Measurements from ENCODE around the gene KLHL3.

KLHL3 gene

DNA sequence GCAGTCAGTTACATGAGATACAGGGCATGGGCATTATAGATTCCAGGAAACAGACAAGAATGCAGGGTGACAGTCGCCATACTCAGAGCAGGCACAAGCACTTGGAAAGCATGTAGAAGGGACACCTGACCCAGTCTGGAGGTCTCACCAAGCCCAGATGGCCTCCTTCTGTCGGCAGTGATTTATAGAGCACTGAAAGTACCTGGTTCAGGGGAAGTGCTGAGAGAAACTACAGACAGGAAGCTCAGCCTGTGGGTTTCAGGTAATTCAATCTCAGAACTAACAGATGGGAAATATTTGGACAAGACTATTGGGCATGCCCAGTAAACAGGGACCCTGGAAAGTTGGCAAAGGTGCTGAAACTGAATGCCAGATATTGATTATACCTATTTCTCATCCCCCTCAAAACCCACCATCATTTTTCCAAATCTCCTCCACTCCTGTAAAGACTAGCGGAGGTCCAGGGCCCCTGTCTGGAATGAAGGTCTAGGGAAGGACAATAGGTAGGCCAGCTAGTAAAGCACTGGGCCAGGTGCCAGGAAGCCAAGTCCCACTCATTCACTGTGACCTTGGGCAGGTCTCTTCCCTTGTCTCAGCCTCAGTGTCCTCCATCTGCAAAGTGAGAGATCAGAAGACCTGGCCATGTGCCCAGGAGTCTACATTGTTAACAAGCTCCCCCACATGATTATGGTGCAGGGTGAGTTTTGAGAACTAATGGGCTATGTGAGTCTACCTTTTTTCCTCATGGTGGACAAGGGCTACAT, 26.9 kb downstream of the KLHL3 start:
- in situ Hi-C loops (cut with MboI; ENCODE audit: low sequenced_read_pairs) = no loop called here

- in situ Hi-C loops (cut with MboI; ENCODE audit: low sequenced_read_pairs) = no loop called here
Observed at GRCh38 chr5:137708062-137708461, 27.8 kb downstream of the KLHL3 start.

GRCh38 chr5:137706841-137707240, 29.0 kb downstream of the KLHL3 start:
- in situ Hi-C loops (cut with MboI; ENCODE audit: low sequenced_read_pairs) = no loop called here

DNA sequence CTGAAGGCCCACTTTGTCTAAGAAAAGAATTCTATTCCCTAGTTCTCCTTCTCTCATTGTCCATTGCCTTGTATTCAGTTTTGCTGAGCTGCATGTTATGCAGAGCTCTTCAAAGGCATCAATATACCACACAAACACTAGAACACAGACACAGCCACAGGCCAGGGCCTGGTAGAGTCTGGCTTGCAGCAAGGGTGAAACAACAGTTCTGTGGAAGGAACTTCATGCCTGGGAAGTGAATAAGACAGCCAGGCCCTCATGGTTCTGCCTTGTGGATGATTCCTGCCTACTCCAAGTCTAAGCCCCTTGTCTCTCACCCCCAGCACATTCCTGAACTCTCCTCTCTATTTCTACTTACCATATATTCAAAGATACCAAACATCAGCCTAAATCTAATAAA, 30.8 kb downstream of the KLHL3 start:
- in situ Hi-C loops (cut with MboI; ENCODE audit: low sequenced_read_pairs) = no loop called here

- in situ Hi-C loops (cut with MboI; ENCODE audit: low sequenced_read_pairs) = no loop called here
Observed at GRCh38 chr5:137703565-137703964, 32.3 kb downstream of the KLHL3 start.

DNA sequence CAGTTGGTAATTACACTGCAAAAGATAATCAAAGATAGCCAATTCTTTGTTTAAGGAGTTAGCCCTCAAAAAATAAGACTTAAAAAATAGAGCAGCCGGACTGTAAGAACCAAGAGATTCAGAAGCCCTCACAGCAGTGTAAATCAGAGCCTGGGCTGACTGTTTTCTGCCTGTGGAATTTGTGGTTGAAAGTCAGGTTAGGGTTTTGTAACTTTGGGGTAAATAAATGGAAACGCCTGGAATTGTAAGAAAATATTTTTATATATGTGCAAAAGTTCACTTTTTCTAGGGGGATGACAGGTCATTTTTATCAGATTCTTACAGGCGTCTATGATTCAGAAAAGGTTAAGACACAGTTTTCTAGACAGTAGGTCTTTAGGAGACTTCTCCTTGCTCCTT, 35.6 kb downstream of the KLHL3 start:
- in situ Hi-C loops (cut with MboI; ENCODE audit: low sequenced_read_pairs) = no loop called here

- in situ Hi-C loops (cut with MboI; ENCODE audit: low sequenced_read_pairs) = no loop called here
Observed at GRCh38 chr5:137699336-137700281, 36.3 kb downstream of the KLHL3 start.

DNA sequence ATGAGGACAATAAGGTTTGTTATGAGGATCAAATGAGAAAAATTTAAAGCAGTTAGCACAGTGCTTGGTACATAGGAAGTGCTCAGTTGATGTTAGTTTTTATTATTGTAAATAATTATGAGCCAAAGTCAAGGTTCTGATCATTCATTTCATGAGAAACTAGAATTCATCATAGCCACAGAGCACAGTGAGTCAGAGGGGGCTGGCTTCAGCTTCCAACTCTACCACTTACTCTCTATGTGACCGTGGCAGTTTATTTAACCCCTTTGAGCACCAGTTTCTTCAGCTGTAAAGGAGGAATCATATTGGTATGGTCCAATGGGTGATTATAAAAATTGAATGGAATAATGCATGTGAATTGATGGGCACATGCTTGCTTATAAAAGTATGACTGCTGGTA, 39.4 kb downstream of the KLHL3 start:
- in situ Hi-C loops (cut with MboI; ENCODE audit: low sequenced_read_pairs) = no loop called here

DNA sequence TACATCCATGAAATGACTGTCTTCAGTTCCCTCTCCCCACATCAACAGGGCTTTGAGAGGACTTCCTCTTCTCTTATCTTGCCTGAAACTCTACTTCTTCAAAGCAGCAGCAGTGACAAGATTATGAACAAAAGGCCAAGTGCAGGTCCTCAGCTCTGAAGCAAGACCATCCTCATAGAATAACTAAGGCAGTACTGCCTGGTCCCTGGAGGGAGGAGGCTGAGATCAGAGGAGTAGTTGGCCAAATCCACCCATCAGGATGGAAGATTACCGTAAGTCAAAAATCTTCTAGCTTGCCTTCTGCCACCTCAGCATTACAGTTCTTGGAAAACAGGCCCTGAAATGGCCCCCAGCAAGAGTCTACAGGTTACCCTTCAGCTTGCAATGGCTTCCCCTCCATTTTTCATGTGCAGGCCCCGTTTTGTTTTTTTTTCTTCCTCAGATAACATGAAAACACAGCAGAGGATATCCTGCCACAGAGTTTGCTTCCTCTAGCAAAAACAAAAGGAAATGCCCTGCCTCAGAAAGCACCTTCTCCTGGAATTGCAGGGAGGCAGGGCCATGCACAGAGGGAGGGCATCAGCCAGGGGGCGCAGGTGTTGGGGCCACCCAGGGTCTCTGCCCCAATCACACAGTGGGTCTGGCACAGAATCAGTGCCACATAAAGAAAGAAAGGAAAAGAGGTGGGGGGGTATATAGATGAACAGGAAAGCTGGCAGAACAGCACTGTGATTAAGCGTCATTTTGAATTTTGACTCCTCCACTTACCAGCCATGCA, 40.0 kb downstream of the KLHL3 start:
- in situ Hi-C loops (cut with MboI; ENCODE audit: low sequenced_read_pairs) = no loop called here

- in situ Hi-C loops (cut with MboI; ENCODE audit: low sequenced_read_pairs) = no loop called here
Observed at GRCh38 chr5:137693951-137694721, 41.8 kb downstream of the KLHL3 start.

GRCh38 chr5:137693307-137693950, 42.5 kb downstream of the KLHL3 start:
- in situ Hi-C loops (cut with MboI; ENCODE audit: low sequenced_read_pairs) = no loop called here

GRCh38 chr5:137689306-137689705, 46.6 kb downstream of the KLHL3 start:
- in situ Hi-C loops (cut with MboI; ENCODE audit: low sequenced_read_pairs) = no loop called here

GRCh38 chr5:137688210-137688840, 47.6 kb downstream of the KLHL3 start:
- in situ Hi-C loops (cut with MboI; ENCODE audit: low sequenced_read_pairs) = no loop called here

GRCh38 chr5:137684761-137685160, 51.1 kb downstream of the KLHL3 start:
- in situ Hi-C loops (cut with MboI; ENCODE audit: low sequenced_read_pairs) = no loop called here

DNA sequence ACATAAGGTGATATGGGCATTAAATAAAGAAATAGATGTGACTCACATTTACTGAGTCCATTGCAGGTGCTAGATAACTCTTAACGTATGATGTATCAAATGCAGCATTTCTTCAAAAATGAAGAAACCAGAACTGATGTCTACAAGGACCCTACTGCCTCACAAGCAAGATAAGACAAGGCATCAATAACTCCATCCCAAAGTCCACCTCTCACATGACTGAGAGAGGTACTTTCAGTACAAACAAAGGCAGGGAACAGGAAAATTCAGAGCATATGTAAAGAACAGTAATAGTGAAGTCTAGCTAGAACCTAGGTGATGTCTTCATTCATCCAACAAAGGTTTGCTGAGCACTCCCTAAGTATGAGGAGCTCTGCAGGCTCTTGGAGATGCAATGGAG, 54.7 kb downstream of the KLHL3 start:
- in situ Hi-C loops (cut with MboI; ENCODE audit: low sequenced_read_pairs) = no loop called here

DNA sequence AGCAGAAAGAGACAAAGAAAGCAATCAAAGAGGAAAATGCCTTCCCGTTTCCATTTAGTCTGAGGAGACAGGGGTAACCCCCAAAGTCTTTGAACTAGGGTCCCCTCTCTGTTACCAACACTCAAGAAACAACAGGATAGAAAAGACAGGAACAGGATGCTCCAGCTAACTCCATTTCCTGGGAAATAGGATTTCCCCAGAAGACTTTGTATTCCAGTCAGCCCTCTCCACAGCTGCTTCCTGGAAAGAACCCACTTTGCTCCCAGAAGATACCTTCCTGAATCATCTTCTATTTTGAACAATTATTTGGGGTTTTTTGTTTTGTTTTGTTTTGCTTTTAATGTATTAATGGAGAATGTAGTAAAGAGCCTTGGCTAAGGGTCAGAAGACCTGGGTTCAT, 56.0 kb downstream of the KLHL3 start:
- in situ Hi-C loops (cut with MboI; ENCODE audit: low sequenced_read_pairs) = no loop called here

DNA sequence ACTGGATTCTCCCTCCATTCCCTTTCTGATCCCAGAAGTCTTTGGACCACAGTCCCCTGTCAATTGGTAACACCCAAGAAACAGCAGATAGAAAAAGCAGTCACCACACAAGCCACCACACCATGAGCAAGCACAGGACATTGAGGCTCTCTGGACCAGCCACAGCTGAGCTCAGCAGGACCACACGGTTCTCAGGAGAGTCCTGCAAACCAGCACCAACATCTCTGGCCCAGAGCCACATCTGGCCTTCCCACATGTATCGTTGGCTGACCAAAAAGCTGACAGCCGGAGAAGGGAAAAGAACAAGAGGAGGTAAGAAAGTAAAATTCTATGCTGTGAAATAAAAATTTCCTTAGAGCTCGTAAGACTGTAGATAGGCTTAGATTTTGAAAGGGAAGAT, 56.7 kb downstream of the KLHL3 start:
- in situ Hi-C loops (cut with MboI; ENCODE audit: low sequenced_read_pairs) = no loop called here

DNA sequence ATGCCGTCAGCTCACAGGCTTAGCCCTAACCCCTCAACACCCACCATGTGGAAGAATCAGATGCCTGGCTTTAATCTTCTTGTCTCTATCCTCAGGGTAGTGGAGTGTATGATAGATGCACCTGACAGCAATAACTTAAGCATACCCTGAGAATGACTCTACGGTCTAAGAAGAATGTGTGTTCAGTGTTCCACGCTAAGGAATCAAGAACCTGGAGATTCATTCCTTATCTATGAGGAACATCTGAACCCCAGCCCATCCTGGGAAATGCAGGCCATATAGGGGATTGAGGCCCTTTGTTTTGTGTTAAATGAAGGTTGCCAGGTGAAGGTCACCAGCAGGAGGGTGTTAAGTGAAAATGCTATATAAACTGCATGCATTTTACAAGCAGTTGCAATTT, 63.0 kb downstream of the KLHL3 start:
- in situ Hi-C loops (cut with MboI; ENCODE audit: low sequenced_read_pairs) = no loop called here

DNA sequence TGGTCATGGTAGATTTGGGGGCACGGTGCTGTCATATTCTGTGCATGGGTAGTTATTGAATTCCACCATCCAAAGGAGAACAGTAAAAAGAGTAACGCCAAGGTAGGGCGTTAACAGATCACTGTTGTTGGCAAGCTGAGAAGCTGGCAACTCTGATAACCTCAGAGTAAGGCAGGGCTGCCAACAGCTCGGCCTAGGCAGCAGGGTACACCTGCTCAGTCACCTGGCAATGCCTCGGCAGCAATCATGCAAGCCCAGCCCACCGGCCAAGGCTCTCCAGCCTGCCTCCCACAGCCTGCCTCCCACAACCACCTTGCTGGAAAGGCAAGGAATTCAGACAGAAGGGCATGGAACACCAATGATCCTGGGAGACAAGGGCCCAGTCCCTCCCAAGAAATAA, 63.9 kb downstream of the KLHL3 start:
- in situ Hi-C loops (cut with MboI; ENCODE audit: low sequenced_read_pairs) = no loop called here

DNA sequence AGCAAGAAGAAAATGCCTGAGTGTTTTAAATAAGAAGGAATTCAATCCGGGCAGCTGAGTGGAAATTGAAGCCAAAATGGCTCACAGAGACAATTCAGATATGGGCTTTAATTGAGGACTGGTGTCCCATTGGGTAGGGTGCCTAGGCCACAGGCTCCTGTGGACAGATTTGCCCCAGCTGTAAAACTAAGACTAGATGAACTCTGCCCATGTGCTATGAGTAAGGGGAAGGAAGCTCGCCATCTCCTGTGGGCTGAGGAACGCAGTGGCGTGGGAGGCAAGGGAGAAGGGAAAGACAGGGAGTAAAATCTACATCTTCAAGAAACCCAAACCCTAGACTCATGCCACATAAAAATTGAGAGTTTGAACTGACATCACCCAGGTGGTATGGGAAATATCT, 66.1 kb downstream of the KLHL3 start:
- in situ Hi-C loops (cut with MboI; ENCODE audit: low sequenced_read_pairs) = no loop called here

Measured in HL-60/S4 treated with retinoic acid at 250 ng/mL for 4 days and 3 days (cell line).